Ecto neural progenitor cell (in vitro differentiated cells): Measurements from ENCODE around the gene GPR176.

Source experiments
- DNase-seq: peaks from one replicate; pipeline ENCODE4 v3.0.0-alpha.2; 2018; ENCODE audit warnings: low spot score

Gene GPR176

DNA sequence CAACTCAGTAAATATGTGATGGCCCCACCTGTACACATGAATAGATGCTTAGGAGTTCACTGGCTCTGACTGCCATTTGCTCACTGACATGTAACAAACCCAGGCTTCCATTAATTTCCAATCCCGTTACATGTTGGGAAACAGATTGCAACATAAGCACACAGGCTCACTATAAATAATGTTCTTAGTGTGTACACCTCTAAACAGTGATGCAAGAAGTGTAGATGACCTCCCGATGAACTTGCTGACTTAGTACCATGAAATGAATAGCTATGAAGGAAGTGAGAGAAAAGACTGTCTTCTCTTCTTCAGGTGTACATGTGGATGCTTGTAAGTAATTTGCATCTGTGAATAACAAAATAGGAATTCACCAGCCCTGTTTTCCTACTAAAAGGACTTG, 116.0 kb downstream of the GPR176 start:
- DNase-seq, result no peak

DNA sequence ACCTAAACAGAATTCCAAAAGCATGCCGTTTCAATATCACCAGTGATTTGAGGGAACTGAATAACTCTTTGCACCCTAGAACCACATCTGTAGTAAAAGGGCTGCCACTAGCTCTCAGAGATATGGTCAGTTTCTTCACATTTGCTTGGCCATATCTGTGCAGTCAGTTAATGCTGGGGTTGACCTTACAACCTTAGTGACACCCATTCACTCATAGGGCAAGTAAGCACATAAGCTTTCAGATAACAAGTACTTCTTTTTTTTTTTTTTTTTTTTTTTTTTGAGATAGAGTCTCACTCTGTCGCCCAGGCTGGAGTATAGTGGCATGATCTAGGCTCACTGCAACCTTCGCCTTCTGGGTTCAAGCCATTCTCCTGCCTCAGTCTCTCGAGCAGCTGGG, 117.0 kb downstream of the GPR176 start:
- no peak for DNase-seq

DNA sequence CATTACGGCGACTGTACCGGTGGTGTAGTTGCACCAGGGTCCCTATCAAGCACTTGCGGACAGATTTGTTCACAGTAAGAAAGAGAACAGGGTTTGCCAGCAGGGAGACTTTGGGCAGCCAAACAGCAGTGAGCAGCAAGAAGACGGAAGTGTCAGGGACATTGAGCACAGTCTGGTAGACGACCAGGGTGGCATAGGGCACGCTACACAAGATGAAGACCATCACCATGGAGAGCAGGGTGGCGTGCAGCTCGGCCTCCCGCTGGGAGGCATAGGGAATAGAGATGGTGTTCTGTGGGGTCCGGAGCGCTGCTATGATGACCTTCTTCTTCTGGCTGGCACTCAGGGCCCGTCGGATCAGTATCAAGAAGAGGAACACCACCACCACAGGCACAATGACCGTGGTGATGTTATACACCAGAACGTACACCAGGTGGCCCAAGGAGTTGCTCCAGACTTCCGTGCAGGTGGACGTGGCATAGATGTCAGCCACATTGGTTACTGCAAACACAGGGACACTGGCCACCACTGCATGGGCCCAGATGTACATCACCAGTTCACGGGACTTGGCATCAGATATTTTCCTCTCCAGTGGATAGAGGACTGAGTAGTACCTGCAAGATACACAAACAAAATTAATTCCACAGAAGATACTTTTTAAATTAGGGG, 118.3 kb downstream of the GPR176 start:
- no peak for DNase-seq

DNA sequence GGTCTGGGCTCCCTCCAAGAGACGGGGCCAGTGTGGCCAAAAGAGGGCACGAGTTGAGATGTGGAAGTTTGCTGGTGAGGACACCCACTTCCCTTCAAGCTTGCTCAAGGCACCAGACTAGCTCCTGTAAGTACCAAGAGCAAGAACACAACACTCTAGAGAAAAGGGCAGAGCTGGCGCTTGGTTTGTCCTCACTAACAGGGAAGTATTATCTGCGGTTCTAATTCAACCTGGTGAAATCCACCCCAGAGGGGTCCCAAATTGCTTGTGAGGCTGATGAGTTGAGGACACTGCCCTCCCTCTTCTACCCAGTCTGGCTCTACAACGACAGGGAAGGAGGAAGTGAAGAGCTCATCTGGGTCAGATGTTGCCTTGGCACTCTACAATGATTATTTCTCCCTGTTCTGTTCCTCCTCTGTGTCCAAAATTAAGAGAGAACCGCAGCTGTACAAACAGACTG, 120.5 kb downstream of the GPR176 start:
- DNase-seq, result no peak

DNA sequence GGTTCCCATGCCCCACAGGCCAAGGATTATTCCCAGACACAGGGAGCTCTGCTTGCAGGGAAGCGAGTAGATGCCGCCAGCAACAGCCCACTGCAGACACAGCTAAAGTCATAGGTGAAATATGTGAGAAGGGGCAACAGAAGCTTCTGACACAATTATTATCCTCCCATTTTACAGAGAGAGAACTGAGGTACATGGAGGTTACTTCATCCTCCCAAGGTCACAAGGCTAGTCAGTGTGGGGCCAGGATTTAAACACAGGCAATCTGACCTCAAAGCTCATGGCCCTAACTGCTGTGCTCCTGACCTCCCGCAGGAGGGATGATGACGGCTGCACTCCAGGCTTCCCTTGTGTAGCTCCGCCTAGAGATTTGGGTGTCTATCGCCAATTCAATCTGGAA, 121.7 kb downstream of the GPR176 start:
- no peak for DNase-seq

DNA sequence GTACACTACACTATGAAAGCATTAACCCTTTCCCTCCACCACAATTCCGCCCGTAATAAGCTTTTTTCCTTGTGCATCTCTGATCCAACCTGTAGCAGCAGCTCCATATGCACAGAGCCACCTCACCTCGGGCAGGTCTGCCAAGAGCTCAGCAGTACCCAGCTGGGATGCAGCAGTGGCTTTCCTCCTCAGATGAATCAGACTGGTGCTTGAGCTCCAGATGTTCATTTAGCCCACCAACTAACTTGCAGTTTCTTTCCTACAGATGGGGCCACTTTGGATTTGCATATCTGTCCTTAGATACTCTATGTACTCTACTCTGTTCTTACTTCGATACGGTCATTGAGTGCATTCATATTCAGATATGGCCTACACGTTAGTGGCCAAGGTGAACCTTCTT, 122.7 kb downstream of the GPR176 start:
- no peak for DNase-seq

DNA sequence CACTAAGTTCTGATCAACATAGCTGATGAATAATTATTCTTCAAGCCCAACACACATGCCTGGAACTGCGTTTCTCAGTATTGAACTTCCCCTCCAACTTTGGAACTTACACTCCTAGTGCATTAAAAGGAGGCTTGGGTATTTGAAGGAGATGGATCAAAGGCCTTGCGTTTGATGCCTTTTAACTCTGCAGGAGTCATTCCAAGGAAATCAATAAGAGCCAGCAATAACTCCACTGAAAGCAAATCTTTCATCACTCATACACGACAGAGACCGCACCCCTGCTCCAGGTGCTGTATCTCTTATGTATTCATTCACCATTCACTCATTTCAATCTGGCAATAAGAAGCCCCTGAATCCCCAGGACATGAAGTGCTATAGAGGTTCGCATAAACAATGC, 123.5 kb downstream of the GPR176 start:
- no peak for DNase-seq

DNA sequence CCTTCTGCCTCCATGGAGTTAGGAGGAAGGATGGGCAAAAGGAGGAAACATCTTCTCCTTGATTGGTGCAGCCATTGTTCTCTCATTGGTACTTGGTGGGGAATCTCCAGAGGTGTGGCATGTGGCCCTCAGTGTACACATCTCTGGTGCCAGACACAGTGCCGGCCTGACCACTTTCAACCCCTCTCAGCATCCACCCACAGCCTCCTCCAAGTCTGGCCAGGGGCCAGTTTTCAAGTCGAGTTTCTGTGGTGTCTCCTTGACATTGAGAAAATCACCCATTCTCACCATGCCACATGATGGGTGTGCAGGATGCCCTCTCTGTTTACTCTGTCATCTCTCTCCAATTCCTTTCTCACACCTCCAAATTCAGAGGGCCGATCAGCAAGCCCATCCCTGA, 124.6 kb downstream of the GPR176 start:
- DNase-seq, result no peak

DNA sequence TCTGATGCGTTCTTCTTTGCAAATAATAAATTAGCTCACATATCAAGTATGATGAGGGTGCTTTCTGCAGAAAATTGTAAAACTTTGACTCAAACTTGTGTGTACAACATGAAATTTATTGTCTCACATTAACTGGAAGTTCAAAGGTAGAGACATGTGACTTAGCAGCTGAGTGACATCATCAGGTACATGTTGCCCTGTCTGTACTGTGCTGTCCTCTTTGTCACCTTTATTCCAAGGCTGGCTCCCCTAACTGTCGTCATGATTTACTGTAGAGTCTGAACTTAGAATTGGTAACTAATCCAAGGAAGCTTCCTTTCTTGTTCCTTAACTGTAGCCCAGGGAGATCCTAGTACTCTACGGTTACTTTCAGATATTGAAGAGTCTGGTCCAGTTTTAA, 125.1 kb downstream of the GPR176 start:
- DNase-seq, result no peak

DNA sequence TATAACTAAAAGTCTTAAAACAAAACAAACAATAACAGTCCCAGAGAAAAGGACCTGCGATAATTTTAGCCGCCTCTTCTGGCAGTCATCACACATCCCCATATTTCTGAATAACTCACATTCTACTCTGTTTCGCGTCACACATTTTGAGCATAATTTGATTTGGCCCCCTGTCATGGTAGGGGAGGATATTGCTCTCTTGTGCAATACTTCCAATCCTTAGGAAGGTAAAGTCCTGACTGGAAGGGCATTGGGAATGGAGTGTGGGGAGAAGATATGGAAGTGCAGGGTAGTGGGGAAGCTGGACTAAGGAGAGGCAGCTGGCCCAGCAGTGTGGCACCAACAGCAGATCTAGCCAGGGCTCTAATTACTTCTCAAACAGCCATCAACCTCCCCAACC, 126.1 kb downstream of the GPR176 start:
- no peak for DNase-seq

DNA sequence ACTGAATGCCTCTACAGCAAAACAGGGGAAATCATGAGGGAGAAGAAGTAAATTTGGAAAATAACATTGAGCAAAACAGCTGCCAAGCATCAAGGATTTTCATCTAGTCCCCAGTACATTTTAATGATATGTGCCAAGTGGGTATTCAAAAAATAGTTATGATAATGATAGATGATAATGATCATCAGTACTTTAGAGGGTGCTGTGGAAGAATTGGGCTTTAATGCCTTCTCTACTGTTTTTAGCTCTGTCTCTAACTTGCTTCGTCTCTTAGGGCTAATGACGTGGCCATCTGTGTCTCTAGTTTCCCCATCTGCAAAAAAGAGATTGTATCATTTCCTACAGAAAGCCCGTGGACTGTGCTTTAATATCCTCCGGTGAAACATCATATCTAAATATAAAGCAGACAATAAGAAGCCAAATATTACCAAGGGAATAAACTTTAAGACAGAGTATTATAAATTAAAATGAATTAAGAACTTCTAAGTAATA, 127.2 kb downstream of the GPR176 start:
- DNase-seq, result no peak

DNA sequence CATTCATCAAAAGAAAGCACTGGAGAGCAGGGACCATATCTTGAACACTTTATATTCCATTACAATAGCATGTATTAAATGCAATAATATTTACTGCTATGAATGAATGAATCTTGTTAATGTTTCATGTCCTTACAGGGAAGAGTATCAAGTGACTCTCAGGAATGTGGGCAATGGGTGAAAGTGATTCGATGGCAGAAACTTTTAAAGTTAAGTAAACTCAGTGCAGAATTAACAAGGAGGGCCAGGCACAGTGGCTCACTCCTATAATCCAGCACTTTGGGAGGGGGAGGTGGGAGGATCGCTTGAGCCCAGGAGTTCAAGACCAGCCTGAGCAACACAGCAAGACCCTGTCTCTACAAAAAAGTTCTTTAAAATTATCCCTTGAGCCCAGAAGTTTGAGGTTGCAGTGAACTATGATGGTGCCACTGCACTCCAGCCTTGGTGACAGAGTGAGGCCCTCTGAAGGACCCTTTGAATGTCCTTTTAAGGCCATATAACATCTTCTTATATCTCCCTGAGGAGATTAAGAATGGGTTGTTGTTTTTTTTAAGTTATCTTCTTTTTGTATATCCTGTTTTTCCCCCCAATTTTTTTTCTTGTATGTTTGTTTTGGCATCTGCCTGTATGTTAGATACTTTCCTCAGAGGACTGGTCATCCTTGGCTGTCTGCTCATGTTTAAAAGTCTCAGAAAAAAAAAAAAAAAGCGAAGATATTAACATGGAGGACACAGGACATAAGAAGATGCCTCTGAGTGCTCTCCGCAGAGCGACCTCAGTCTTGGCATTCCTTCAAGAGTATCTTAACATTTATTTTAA, 127.8 kb downstream of the GPR176 start:
- DNase-seq, result no peak

DNA sequence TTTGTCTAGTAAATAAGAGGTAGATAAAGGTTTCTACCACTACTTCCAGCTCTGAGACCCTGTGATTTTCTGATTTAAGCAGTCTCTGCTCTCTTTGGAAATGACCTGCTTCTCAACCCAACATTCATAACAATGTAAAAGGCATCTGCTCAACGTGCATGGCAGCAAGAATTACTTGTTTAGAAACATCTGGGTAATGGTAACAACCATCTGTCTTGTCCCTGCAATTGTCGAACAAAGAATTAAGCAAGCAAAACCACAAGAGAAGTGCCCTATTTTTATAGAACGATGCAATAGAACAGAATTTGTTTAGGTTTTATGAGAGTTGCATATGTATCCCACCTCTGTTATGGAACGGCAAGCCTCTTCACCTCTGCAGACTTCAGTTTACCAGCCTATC, 130.3 kb downstream of the GPR176 start:
- DNase-seq, result no peak

DNA sequence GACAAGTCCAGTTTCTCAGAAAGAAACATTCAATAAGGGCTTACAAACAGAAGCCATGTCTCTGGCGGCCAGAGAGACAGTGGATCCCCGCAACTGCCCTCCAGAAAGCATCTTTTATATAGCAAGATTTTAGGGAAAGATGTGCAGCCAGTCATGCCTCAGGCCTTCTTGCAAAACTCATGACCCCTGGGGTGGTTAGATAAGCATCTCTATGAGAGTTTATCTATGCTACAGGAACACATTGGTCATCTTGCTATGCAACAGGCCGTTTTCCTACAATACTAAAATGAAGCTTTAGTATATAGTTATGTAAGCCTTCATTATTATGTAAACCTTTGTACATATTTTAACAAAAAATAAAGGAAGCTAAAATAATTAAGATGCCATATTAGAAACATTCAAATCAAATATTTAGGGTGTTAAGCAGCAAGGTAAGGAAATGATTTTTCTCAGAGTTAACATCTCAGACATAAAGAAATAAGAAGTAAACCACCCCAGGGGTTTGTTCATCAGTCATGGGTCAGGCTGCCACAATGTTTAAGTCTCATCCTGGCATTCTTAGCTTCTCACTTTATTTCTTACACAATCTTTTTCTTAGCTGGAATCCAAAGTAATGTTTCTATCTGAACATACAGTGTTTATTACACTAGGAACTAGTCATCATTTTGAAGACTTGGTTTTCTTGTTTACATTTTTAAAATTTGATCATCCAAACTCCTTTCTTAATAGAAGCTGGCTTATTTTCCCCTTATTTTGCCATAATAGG, 131.1 kb downstream of the GPR176 start:
- DNase-seq, result no peak

DNA sequence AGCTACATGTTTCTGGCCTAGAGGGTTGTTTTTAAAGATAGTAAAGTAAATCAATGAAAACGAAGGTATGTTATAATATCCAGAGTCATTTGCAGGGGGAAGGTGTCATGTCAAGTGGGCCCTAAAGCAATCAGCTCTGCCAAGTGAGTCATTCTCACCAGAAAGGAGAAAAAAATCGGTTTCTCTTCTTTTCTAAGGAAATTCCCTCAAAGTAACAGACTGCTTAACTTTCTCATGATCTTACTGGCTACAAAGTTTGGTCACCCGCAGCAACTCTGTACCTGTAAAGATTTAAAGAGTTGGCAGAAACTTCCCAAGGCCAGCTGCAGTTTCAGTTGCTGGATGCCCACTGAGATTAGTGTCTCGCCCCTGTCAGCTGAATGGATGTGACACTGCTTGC, 132.0 kb downstream of the GPR176 start:
- no peak for DNase-seq

DNA sequence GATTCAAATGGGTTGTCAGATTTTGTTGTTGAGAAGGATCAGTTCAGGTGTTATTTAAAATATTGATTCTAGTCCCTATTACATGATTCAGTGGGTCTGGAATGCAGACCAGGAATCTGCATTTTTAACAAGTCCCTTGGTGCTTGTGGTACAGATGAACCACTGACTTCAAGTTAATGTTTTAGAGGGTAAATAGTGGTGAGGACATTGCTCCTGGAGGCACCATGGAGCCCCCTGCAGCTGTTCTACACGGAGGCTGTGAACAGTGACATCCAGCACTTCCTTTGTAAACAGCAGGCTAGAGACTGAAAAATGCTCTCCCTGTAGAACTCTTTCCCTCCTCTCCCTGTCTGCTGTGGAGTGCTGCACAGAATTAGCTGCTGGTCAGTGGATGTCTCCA, 132.6 kb downstream of the GPR176 start:
- DNase-seq, result no peak

DNA sequence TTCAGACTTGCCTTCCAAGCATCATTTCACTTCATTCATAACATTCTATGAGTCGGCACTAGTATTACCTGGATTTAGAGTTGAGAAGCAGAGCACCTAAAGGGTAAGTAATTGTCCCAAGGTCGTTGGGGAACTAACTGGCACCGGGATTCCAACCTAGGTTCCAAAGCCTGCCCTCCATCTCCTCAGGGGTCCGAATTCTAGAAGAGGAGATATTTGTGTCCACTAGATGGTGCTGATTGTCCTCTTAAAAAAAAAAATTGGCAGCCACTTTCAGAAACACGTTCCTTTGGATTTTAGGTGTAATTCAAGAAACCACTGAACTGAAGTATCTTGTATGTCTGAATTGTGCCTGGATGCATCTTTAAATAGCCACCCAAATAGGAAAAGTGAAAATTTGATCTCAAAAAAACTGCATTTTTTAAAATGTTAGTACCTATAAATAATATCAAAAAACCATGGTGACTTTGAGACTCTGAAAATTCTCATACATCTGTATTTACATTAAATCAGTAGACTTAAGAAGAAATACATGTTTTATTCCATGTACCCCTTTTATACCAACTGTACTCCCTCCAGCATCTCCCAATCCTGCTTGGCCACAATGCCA, 133.5 kb downstream of the GPR176 start:
- DNase-seq, result no peak

DNA sequence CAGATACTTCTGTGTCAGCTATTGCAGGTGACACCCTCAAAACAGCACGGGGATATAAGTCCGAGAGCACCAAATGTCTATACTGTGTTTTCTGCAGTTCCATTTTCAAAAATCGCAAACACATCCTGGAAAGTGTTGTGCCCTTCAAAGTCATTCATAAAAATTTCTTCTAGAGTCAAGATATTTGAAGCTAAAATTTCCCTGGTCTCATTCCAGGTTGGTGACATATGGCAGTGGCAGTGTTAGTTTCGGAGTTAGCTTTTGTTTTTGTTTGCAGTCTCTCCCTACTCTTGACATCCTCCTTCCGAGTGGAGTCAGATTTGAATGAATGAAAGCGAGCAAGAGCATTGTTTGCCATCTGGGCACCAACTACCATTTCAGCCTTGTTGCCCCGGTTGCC, 134.2 kb downstream of the GPR176 start:
- DNase-seq, result no peak

DNA sequence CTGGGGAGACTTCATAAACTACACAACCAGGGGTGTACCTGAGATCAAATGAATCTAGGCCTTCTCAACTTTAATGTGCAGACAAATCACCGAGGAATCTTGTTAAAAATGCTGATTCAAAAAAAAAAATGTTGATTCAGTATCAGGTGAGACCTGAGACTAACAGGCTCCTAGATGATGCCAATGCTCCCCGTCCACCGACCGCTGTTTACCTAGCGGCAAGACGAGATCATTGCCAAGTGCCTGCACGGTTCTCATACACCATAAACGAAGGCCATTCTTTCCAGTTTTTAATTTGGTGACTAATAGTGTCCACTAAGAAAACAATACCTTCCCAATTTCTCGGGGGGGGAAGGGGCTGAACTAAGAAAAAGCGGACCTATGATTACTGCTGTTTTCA, 134.9 kb downstream of the GPR176 start:
- DNase-seq, result no peak

DNA sequence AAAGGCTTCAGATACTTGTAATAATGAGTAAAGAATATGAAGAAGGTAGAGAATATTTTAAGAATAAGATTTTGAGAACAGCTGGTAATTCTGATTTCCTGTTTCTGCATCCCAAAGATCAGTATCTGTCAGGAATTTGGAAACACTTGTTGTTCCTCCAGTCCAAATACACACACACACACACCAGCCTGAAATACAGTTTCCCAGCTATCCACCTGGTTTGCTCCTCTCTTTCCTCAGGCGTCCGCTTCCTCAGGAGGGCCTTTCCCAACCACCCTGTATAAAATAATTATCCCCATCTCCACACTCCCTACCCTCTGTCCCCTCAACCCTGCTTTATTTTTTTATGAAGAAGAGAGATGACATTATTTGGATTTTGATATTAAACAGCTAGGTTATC, 135.4 kb downstream of the GPR176 start:
- DNase-seq, result no peak

DNA sequence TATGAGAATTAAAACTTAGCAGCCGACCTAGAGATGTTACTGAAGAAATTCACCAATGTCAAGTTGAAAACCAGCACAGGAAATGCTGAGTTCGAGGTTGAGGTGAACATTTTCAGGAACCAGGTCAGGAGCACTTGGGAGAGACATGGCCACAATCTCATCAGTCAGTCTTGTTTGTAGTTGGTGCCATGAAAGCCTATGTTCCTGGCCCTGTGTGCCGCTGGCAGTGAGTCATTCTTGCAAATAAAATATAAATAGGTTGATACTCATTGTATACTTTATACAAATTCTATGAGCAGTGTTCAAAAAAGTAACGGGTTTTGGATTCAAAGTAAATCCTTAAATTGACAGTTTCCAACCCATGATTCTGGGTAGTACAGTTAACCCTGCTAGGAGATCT, 135.9 kb downstream of the GPR176 start:
- DNase-seq, result no peak

DNA sequence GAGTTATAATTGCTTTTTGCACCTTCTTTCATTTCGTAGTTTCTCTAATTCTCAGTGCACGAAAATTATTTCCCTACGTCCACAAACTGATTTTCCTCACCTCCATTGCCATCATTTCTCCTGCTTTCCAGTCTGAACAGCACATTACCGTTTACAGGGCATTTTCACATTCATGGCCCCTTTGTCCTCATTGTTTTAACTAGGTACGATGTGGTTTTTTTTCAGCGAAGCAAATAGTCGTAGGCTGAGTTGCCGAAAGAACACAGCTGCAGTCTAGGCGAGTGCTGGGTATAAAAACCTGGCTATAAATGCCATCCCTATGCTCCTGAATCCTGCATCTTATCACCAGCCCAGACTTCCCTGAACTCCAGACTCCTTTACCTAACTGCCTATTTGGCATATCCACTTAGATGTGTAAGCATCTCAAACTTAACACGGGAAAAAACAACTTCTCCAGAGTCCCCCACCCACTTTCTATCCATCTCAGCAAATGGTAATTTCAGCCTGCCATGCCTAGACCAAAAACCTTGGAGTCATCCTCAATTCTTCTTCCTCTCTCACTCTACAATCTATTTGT, 136.7 kb downstream of the GPR176 start:
- no peak for DNase-seq
